Measurements from ENCODE around the gene SIX1.

The SIX1 gene

DNA sequence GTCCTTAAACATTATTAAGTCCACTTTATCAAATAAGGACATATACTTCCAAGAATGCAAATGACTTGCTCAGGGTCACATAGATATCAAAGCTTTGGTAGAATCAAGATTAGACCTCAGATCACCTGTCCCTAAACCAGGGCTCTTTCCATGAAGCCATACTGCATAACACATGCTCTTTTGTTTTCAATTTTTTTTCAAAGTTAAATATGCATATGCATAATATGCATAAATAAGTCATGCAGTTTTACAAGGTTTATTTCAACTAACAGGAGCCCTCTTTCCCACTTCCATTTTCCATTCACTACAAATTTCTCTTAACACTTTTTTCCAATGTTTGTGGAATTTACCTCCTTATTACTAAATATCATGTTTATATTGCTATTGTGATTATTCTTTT lies 53.1 kb downstream of the SIX1 start:
- Mint-ChIP-seq H3K9me3 (no peaks in the 10 kb centered on the region), H3K4me1 (no peaks in the 10 kb centered on the region), H3K36me3 (no peaks in the 10 kb centered on the region), H3K4me3 (no peak overlapping the region), H3K27me3 (peaks cover 15% of the 10 kb centered on the region), H3K27ac (no peak overlapping the region)
- ATAC-seq: no peak

DNA sequence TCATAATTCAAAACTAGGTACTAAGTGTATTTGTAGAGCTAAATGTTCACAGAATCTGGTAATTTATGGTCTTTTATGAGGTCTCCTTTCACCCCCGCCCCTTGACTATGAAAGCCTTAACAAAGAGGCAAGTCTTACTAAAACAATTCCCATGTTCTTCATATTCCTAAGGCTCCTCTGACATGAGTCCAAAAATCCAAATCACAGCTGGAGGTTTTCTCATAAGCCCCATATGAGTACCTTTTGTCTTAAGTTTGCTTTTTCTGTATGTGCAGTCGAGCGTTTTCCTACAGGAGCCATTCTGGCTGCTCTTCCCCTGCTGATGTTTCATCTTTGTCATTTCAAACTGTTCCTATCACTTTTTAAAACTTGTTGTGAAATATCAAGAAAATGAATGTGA lies 55.2 kb downstream of the SIX1 start:
- H3K27me3 Mint-ChIP-seq: peaks cover 15% of the 10 kb centered on the region
- no peaks in the 10 kb centered on the region for H3K4me1 Mint-ChIP-seq
- ATAC-seq: no peak
- H3K4me3 Mint-ChIP-seq: no peak overlapping the region
- no peaks in the 10 kb centered on the region for H3K9me3 Mint-ChIP-seq
- H3K36me3 Mint-ChIP-seq: no peaks in the 10 kb centered on the region
- H3K27ac Mint-ChIP-seq: no peak overlapping the region

Measured in stimulated activated memory B cell treated with anti-CD40 and anti-IgM and Interleukin-4, amounts not matched to agents 10 μg/mL and 1 μg/mL and 100 μg/mL, for 72 hours (primary cell).